ENCODE data around the gene PIGH. TPM values are rescaled to one million over a fixed set of nuclear protein-coding genes. Genes with fewer than 3 reads are reported as not detected.
A peak's percentile ranks its signal among the peaks of the same experiment; 100 is the strongest.

The PIGH gene
- total RNA-seq, 2 donors from 2014 or later = 15.6 to 27.6 TPM

- peak in 1 of 2 donors; percentile 23 for DNase-seq (ENCODE audit: low spot score in 2 of 2)
- Mint-ChIP-seq H3K9me3 (no peaks in the 10 kb centered on the region), H3K36me3 (no peaks in the 10 kb centered on the region), H3K27ac (no peak overlapping the region)
- no peak for ATAC-seq
Measured at GRCh38 chr14:67570453-67570852, 29.6 kb downstream of the PIGH start.

- ATAC-seq (no peak), DNase-seq (ENCODE audit: low spot score in 2 of 2) (peak in 1 of 2 donors; percentile 23)
- Mint-ChIP-seq H3K27ac (no peak overlapping the region), H3K9me3 (no peaks in the 10 kb centered on the region), H3K36me3 (no peaks in the 10 kb centered on the region)
Measured at GRCh38 chr14:67569651-67570290, 30.3 kb downstream of the PIGH start.

GRCh38 chr14:67569011-67569650 is 30.9 kb downstream of the PIGH start:
- no peaks in the 10 kb centered on the region for H3K9me3 Mint-ChIP-seq
- no peak overlapping the region for H3K27ac Mint-ChIP-seq
- peak in 1 of 2 donors; percentile 38 for DNase-seq (ENCODE audit: low spot score in 2 of 2)
- no peaks in the 10 kb centered on the region for H3K36me3 Mint-ChIP-seq
- ATAC-seq = no peak

GRCh38 chr14:67567654-67568053 is 32.4 kb downstream of the PIGH start:
- ATAC-seq = no peak
- no peak for DNase-seq (ENCODE audit: low spot score in 2 of 2)
- no peaks in the 10 kb centered on the region for H3K36me3 Mint-ChIP-seq
- H3K27ac Mint-ChIP-seq = peak overlapping the region in 1 of 2 donors; percentile 11
- H3K9me3 Mint-ChIP-seq = no peaks in the 10 kb centered on the region

GRCh38 chr14:67566908-67567307 is 33.2 kb downstream of the PIGH start:
- DNase-seq (ENCODE audit: low spot score in 2 of 2) = no peak
- no peak for ATAC-seq
- H3K27ac Mint-ChIP-seq = peak overlapping the region in 1 of 2 donors; percentile 11
- no peaks in the 10 kb centered on the region for H3K9me3 Mint-ChIP-seq
- H3K36me3 Mint-ChIP-seq = no peaks in the 10 kb centered on the region

- Mint-ChIP-seq H3K27ac (peak overlapping the region in 1 of 2 donors; percentile 15), H3K9me3 (no peaks in the 10 kb centered on the region), H3K36me3 (no peaks in the 10 kb centered on the region)
- ATAC-seq (no peak), DNase-seq (ENCODE audit: low spot score in 2 of 2) (no peak)
Measured at GRCh38 chr14:67564236-67564635, 35.8 kb downstream of the PIGH start.

- H3K9me3 Mint-ChIP-seq = no peaks in the 10 kb centered on the region
- DNase-seq (ENCODE audit: low spot score in 2 of 2) (no peak), ATAC-seq (no peak)
- H3K36me3 Mint-ChIP-seq = no peaks in the 10 kb centered on the region
- no peak overlapping the region for H3K27ac Mint-ChIP-seq
Measured at GRCh38 chr14:67562776-67563150, 37.3 kb downstream of the PIGH start.

GRCh38 chr14:67562025-67562775 is 37.9 kb downstream of the PIGH start:
- DNase-seq (ENCODE audit: low spot score in 2 of 2) (no peak), ATAC-seq (no peak)
- H3K9me3 Mint-ChIP-seq = no peaks in the 10 kb centered on the region
- no peak overlapping the region for H3K27ac Mint-ChIP-seq
- H3K36me3 Mint-ChIP-seq = no peaks in the 10 kb centered on the region

- H3K27ac Mint-ChIP-seq = no peak overlapping the region
- no peaks in the 10 kb centered on the region for H3K36me3 Mint-ChIP-seq
- no peak for DNase-seq (ENCODE audit: low spot score in 2 of 2)
- no peak for ATAC-seq
- H3K9me3 Mint-ChIP-seq = no peaks in the 10 kb centered on the region
Measured at GRCh38 chr14:67559639-67560038, 40.4 kb downstream of the PIGH start.

GRCh38 chr14:67557656-67558055 is 42.4 kb downstream of the PIGH start:
- DNase-seq (ENCODE audit: low spot score in 2 of 2) (no peak), ATAC-seq (no peak)
- H3K27ac Mint-ChIP-seq = no peak overlapping the region
- H3K36me3 Mint-ChIP-seq = no peaks in the 10 kb centered on the region
- H3K9me3 Mint-ChIP-seq = no peaks in the 10 kb centered on the region

- ATAC-seq (no peak), DNase-seq (ENCODE audit: low spot score in 2 of 2) (no peak)
- Mint-ChIP-seq H3K9me3 (no peaks in the 10 kb centered on the region), H3K36me3 (no peaks in the 10 kb centered on the region), H3K27ac (no peak overlapping the region)
Measured at GRCh38 chr14:67557118-67557517, 43.0 kb downstream of the PIGH start.

GRCh38 chr14:67556671-67557070 is 43.4 kb downstream of the PIGH start:
- ATAC-seq = no peak
- DNase-seq (ENCODE audit: low spot score in 2 of 2) = no peak
- Mint-ChIP-seq H3K36me3 (no peaks in the 10 kb centered on the region), H3K27ac (no peak overlapping the region), H3K9me3 (no peaks in the 10 kb centered on the region)

- no peaks in the 10 kb centered on the region for H3K36me3 Mint-ChIP-seq
Measured at GRCh38 chr14:67555518-67556090, 44.5 kb downstream of the PIGH start.

GRCh38 chr14:67554341-67554740 is 45.7 kb downstream of the PIGH start:
- no peak for DNase-seq (ENCODE audit: low spot score in 2 of 2)
- no peak overlapping the region for H3K27ac Mint-ChIP-seq
- ATAC-seq = no peak
- no peaks in the 10 kb centered on the region for H3K9me3 Mint-ChIP-seq
- no peaks in the 10 kb centered on the region for H3K36me3 Mint-ChIP-seq

More at GRCh38 chr14:67555518-67556090, 44.5 kb downstream of the PIGH start:
- DNase-seq (ENCODE audit: low spot score in 2 of 2) (no peak), ATAC-seq (no peak)
- Mint-ChIP-seq H3K9me3 (no peaks in the 10 kb centered on the region), H3K27ac (no peak overlapping the region)

- DNase-seq (ENCODE audit: low spot score in 2 of 2) (no peak), ATAC-seq (no peak)
- H3K36me3 Mint-ChIP-seq = no peaks in the 10 kb centered on the region
- H3K27ac Mint-ChIP-seq = no peak overlapping the region
- H3K9me3 Mint-ChIP-seq = no peaks in the 10 kb centered on the region
Measured at GRCh38 chr14:67553547-67553946, 46.5 kb downstream of the PIGH start.

GRCh38 chr14:67551940-67552339 is 48.1 kb downstream of the PIGH start:
- DNase-seq (ENCODE audit: low spot score in 2 of 2) (no peak), ATAC-seq (no peak)
- Mint-ChIP-seq H3K9me3 (no peaks in the 10 kb centered on the region), H3K27ac (no peak overlapping the region), H3K36me3 (no peaks in the 10 kb centered on the region)

GRCh38 chr14:67551123-67551522 is 48.9 kb downstream of the PIGH start:
- DNase-seq (ENCODE audit: low spot score in 2 of 2) (no peak), ATAC-seq (no peak)
- H3K36me3 Mint-ChIP-seq = no peaks in the 10 kb centered on the region
- no peaks in the 10 kb centered on the region for H3K9me3 Mint-ChIP-seq
- no peak overlapping the region for H3K27ac Mint-ChIP-seq

All from activated naive CD4-positive, alpha-beta T cell treated with anti-CD3 and anti-CD28 coated beads, Interleukin-2, amount 50 U/mL, for 72 hours (primary cell).